Fibroblast of skin of right biceps (primary cell): Measurements from ENCODE around the gene ABCC10.
"Not testable (repeated sequence)": the region's sequence is repeated elsewhere in the genome, so short reads cannot be mapped to it uniquely, and the experiment has no call there.

ENCODE experiments used
- DNase-seq: peaks from one replicate; pipeline ENCODE4 v3.0.0-alpha.2; 2013

The ABCC10 gene

GRCh38 chr6:43450699-43451131 is 23.4 kb downstream of the ABCC10 start:
- DNase-seq: no peak

- DNase-seq: no peak
Observed at GRCh38 chr6:43451348-43451747, 24.0 kb downstream of the ABCC10 start.

- DNase-seq: no peak
Observed at GRCh38 chr6:43451939-43452338, 24.6 kb downstream of the ABCC10 start.

GRCh38 chr6:43452896-43453295 is 25.6 kb downstream of the ABCC10 start:
- no peak for DNase-seq

GRCh38 chr6:43453831-43454230 is 26.5 kb downstream of the ABCC10 start:
- no peak for DNase-seq

GRCh38 chr6:43454290-43454695 is 27.0 kb downstream of the ABCC10 start:
- DNase-seq: no peak

GRCh38 chr6:43454696-43455530 is 27.6 kb downstream of the ABCC10 start:
- peak; percentile 67 for DNase-seq

- no peak for DNase-seq
Observed at GRCh38 chr6:43455531-43456428, 28.4 kb downstream of the ABCC10 start, which contains the start of gene DLK2. Gene DLK2 (minus strand): TSS chr6:43455548. CDS start chr6:43454825, 723 bp downstream.

- DNase-seq: no peak
Observed at GRCh38 chr6:43457643-43458042, 30.3 kb downstream of the ABCC10 start.

GRCh38 chr6:43458154-43458553 is 30.8 kb downstream of the ABCC10 start:
- not testable (repeated sequence) for DNase-seq

GRCh38 chr6:43459535-43459934 is 32.2 kb downstream of the ABCC10 start:
- DNase-seq: no peak

- DNase-seq: no peak
Observed at GRCh38 chr6:43460032-43460431, 32.7 kb downstream of the ABCC10 start.

- no peak for DNase-seq
Observed at GRCh38 chr6:43461936-43462335, 34.6 kb downstream of the ABCC10 start.

- DNase-seq: no peak
Observed at GRCh38 chr6:43464337-43464736, 37.0 kb downstream of the ABCC10 start.

- no peak for DNase-seq
Observed at GRCh38 chr6:43465948-43466347, 38.6 kb downstream of the ABCC10 start.

- not testable (repeated sequence) for DNase-seq
Observed at GRCh38 chr6:43467265-43467664, 39.9 kb downstream of the ABCC10 start.

GRCh38 chr6:43467752-43468151 is 40.4 kb downstream of the ABCC10 start:
- no peak for DNase-seq

- DNase-seq: no peak
Observed at GRCh38 chr6:43468240-43468639, 40.9 kb downstream of the ABCC10 start.

GRCh38 chr6:43468748-43469681 is 41.7 kb downstream of the ABCC10 start:
- no peak for DNase-seq

- DNase-seq: no peak
Observed at GRCh38 chr6:43469947-43470346, 42.6 kb downstream of the ABCC10 start.

- no peak for DNase-seq
Observed at GRCh38 chr6:43471399-43471798, 44.1 kb downstream of the ABCC10 start.

GRCh38 chr6:43472515-43472914 is 45.2 kb downstream of the ABCC10 start:
- DNase-seq: no peak

- DNase-seq: no peak
Observed at GRCh38 chr6:43475516-43475915, 48.2 kb downstream of the ABCC10 start.
